Measurements from ENCODE around the gene MEOX1.

Gene MEOX1

DNA sequence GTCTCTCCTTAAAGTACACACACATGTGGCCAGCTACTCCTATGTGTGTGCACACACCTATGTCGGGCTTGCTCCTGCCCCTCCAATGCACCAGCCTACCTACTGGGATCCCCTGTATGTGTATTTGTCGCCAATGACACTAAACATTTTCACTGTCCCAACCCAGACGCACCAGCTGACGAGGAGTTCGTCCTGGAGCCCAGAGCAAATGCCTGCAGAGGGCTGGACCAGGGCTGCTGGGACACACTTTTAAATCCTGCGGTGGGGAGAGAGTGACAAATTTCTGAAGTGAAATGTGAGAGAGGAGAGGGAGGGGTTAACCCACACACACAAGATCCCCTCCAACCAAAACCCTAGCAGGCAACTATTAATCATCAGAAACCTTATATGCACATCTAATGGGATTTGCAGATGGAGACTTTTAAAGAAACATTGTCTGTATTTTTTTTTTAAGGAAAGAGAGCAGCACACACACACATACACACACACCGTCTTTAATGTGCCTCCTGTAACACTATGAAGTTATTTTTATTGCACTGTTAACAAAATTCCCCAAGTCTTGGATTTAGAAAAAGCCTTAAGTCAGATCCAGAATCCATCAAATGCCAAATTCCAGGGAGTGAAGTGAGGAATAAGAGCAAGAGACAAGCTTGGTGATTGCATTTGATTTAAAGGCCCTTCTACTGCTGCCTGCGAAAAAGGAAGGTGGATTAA, at the start of gene MEOX1:
Gene MEOX1, minus strand, starts transcription at position 224 of the 714 bp plus-strand sequence. CDS start 388 bp downstream, outside the sequence.
- Histone ChIP-seq H3K79me2 (ENCODE audit: insufficient read depth, low read depth) (no peaks in the 10 kb centered on the region), H3K4me2 (peak within 1 kb of the TSS; percentile 5; the same call in 1 of the 2 replicates), H3K36me3 (ENCODE audit: insufficient read depth) (no peaks in the 10 kb centered on the region), H3K27me3 (ENCODE audit: insufficient read depth, low read depth) (peaks cover 51% of the 10 kb centered on the region; the same call in 1 of the 2 replicates), H3K4me1 (ENCODE audit: low read depth, poor library complexity, severe bottlenecking) (peaks cover 19% of the 10 kb centered on the region), H4K20me1 (ENCODE audit: insufficient read depth) (no peaks in the 10 kb centered on the region), H3K27ac (no peak within 1 kb of the TSS), H3K9ac (no peak within 1 kb of the TSS), H2AFZ (ENCODE audit: low read depth) (no peak within 1 kb of the TSS), H3K4me3 (IDR thresholded peaks at IDR 0.05; ENCODE audit: insufficient read depth, low read depth, low read length) (no peak within 1 kb of the TSS)
- TF ChIP-seq, protein P1, sequence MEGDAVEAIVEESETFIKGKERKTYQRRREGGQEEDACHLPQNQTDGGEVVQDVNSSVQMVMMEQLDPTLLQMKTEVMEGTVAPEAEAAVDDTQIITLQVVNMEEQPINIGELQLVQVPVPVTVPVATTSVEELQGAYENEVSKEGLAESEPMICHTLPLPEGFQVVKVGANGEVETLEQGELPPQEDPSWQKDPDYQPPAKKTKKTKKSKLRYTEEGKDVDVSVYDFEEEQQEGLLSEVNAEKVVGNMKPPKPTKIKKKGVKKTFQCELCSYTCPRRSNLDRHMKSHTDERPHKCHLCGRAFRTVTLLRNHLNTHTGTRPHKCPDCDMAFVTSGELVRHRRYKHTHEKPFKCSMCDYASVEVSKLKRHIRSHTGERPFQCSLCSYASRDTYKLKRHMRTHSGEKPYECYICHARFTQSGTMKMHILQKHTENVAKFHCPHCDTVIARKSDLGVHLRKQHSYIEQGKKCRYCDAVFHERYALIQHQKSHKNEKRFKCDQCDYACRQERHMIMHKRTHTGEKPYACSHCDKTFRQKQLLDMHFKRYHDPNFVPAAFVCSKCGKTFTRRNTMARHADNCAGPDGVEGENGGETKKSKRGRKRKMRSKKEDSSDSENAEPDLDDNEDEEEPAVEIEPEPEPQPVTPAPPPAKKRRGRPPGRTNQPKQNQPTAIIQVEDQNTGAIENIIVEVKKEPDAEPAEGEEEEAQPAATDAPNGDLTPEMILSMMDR (conservative IDR thresholded peaks at IDR 0.05; ENCODE audit: low read depth, low read length) = no peak

DNA sequence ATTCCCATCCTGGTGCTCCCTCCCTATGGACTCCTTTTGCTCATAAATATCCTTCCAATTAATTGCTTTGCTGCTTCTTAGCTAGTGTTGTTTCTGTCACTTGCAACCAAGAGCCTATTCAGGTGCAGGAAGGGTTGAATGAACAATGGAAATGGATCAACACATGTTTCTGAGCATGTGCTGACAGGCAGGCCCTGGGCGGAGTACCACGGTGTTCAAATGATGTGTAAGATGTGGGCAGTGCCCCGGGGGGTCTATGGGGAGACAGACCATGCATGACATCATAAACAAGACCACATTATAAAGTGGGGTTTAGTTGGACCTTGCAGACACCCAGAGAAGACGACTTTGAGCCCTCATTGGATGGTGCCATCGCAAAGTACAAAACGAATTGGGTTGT, 48.4 kb upstream of the MEOX1 start:
- Histone ChIP-seq H3K79me2 (ENCODE audit: insufficient read depth, low read depth) (no peaks in the 10 kb centered on the region), H4K20me1 (ENCODE audit: insufficient read depth) (no peaks in the 10 kb centered on the region), H3K4me1 (ENCODE audit: low read depth, poor library complexity, severe bottlenecking) (no peaks in the 10 kb centered on the region), H3K27me3 (ENCODE audit: insufficient read depth, low read depth) (peaks cover 41% of the 10 kb centered on the region), H3K4me3 (IDR thresholded peaks at IDR 0.05; ENCODE audit: insufficient read depth, low read depth, low read length) (no peak overlapping the region), H3K27ac (no peak overlapping the region), H3K4me2 (no peak overlapping the region), H2AFZ (ENCODE audit: low read depth) (no peak overlapping the region), H3K9ac (no peak overlapping the region), H3K36me3 (ENCODE audit: insufficient read depth) (no peaks in the 10 kb centered on the region)
- TF ChIP-seq, protein P1 (conservative IDR thresholded peaks at IDR 0.05; ENCODE audit: low read depth, low read length) = no peak

DNA sequence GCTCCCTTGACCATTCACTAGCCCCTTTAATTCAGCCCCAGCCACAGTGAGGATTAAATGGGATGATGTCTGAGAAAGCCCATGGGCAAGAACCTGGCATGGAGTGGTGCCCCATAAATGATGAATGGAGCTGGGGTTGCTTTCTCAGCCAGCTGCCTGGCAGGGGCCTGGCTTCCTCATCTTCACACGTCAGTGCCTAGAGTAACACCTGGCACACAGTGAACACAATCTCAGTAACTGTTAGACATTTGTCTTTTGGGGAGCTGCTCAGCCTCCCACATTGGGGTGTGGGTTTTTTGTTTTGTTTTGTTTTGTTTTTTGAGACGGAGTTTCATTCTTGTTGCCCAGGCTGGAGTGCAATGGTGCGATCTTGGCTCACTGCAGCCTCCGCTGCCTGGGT, 47.5 kb upstream of the MEOX1 start:
- Histone ChIP-seq H3K4me2 (no peak overlapping the region), H2AFZ (ENCODE audit: low read depth) (no peak overlapping the region), H4K20me1 (ENCODE audit: insufficient read depth) (no peaks in the 10 kb centered on the region), H3K27me3 (ENCODE audit: insufficient read depth, low read depth) (peaks cover 32% of the 10 kb centered on the region; the same call in 1 of the 2 replicates), H3K27ac (no peak overlapping the region), H3K9ac (no peak overlapping the region), H3K36me3 (ENCODE audit: insufficient read depth) (no peaks in the 10 kb centered on the region), H3K4me1 (ENCODE audit: low read depth, poor library complexity, severe bottlenecking) (no peaks in the 10 kb centered on the region), H3K4me3 (IDR thresholded peaks at IDR 0.05; ENCODE audit: insufficient read depth, low read depth, low read length) (no peak overlapping the region), H3K79me2 (ENCODE audit: insufficient read depth, low read depth) (no peaks in the 10 kb centered on the region)
- TF ChIP-seq, protein P1 (conservative IDR thresholded peaks at IDR 0.05; ENCODE audit: low read depth, low read length) = no peak

DNA sequence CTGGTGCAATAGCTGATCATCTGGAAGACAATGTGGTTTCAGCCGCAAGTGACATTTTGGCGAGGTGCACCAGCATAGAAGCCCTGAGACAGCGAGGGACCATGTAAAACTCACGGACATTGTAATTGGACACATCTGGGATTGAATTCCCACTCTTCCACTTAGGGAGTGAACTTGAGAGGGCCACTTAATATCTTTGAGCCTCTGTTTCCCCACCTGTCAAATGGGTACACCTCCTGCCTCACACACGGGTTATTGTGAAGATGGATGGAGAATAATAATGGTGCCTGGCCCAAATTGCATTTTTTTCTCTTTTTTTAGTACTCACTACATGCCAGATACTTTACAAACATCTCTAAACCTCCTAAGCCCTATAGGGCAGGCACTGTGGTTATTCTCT, 45.5 kb upstream of the MEOX1 start:
- TF ChIP-seq, protein P1 (conservative IDR thresholded peaks at IDR 0.05; ENCODE audit: low read depth, low read length) = no peak
- Histone ChIP-seq H3K79me2 (ENCODE audit: insufficient read depth, low read depth) (no peaks in the 10 kb centered on the region), H3K27ac (no peak overlapping the region), H2AFZ (ENCODE audit: low read depth) (no peak overlapping the region), H3K4me1 (ENCODE audit: low read depth, poor library complexity, severe bottlenecking) (peaks cover 2% of the 10 kb centered on the region), H3K36me3 (ENCODE audit: insufficient read depth) (no peaks in the 10 kb centered on the region), H3K4me3 (IDR thresholded peaks at IDR 0.05; ENCODE audit: insufficient read depth, low read depth, low read length) (no peak overlapping the region), H3K9ac (no peak overlapping the region), H3K4me2 (no peak overlapping the region), H4K20me1 (ENCODE audit: insufficient read depth) (no peaks in the 10 kb centered on the region), H3K27me3 (ENCODE audit: insufficient read depth, low read depth) (peaks cover 16% of the 10 kb centered on the region; the same call in 1 of the 2 replicates)
